H9 (cell line): ENCODE results near the gene SP110. TPM values are rescaled to one million over a fixed set of nuclear protein-coding genes. Genes with fewer than 3 reads are reported as not detected.

ENCODE experiments used
- DNase-seq: peaks from one replicate; pipeline ENCODE4 v3.0.0-alpha.2; 2017
- H2AFZ ChIP-seq: one replicate; pipeline ENCODE4 v1.6.1; 2013; ENCODE audit warnings: mild to moderate bottlenecking, low read length, control low read depth, moderate library complexity
- H2AK5ac ChIP-seq: 2 replicates; pipeline ENCODE4 v1.6.1; 2013; ENCODE audit warnings: low read length, control low read depth, mixed read lengths; ENCODE audit not compliant: insufficient read length
- H2BK120ac ChIP-seq: one replicate; pipeline ENCODE4 v1.6.1; 2013; ENCODE audit warnings: low read depth, mild to moderate bottlenecking, low read length, control low read depth, inconsistent platforms; ENCODE audit not compliant: poor library complexity, severe bottlenecking
- H2BK12ac ChIP-seq: 2 replicates; pipeline ENCODE4 v1.6.1; 2013; ENCODE audit warnings: low read length, control low read depth, mixed read lengths, low read depth; ENCODE audit not compliant: insufficient read length
- H2BK15ac ChIP-seq: 2 replicates; pipeline ENCODE4 v1.6.1; 2013; ENCODE audit warnings: low read depth, low read length, control low read depth
- H2BK20ac ChIP-seq: one replicate; pipeline ENCODE4 v1.6.1; 2013; ENCODE audit warnings: low read depth, mild to moderate bottlenecking, low read length, control low read depth, inconsistent platforms; ENCODE audit not compliant: poor library complexity, severe bottlenecking
- H2BK5ac ChIP-seq: 2 replicates; pipeline ENCODE4 v1.6.1; 2013; ENCODE audit warnings: low read length, control low read depth, mixed read lengths; ENCODE audit not compliant: insufficient read length
- H3K14ac ChIP-seq: 2 replicates; pipeline ENCODE4 v1.6.1; 2013; ENCODE audit warnings: low read length, control low read depth; ENCODE audit not compliant: insufficient read depth
- H3K18ac ChIP-seq: 2 replicates; pipeline ENCODE4 v1.6.1; 2013; ENCODE audit warnings: low read depth, mild to moderate bottlenecking, mixed read lengths, low read length, control low read depth; ENCODE audit not compliant: insufficient read length
- H3K23ac ChIP-seq: 2 replicates; pipeline ENCODE4 v1.6.1; 2013; ENCODE audit warnings: low read length, control low read depth, mixed read lengths, low read depth; ENCODE audit not compliant: insufficient read length
- H3K23me2 ChIP-seq: 2 replicates; pipeline ENCODE4 v1.6.1; 2013; ENCODE audit warnings: low read depth, mild to moderate bottlenecking, mixed read lengths, low read length, control low read depth; ENCODE audit not compliant: insufficient read length, poor library complexity, severe bottlenecking
- H3K27ac ChIP-seq: 2 replicates; pipeline ENCODE4 v1.5.1; 2013; ENCODE audit warnings: low read length, control low read depth, mixed read lengths, low read depth; ENCODE audit not compliant: insufficient read length
- H3K27me3 ChIP-seq: 2 replicates; pipeline ENCODE4 v1.6.1; 2013; ENCODE audit warnings: low read length, control low read depth, inconsistent platforms; ENCODE audit not compliant: insufficient read depth
- H3K4ac ChIP-seq: 2 replicates; pipeline ENCODE4 v1.6.1; 2013; ENCODE audit warnings: low read depth, mild to moderate bottlenecking, control low read depth, inconsistent platforms, low read length, moderate library complexity
- H3K4me1 ChIP-seq: 2 replicates; pipeline ENCODE4 v1.6.1; 2013; ENCODE audit warnings: low read length, control low read depth, inconsistent platforms; ENCODE audit not compliant: insufficient read depth
- H3K4me2 ChIP-seq: 2 replicates; pipeline ENCODE4 v1.6.1; 2013; ENCODE audit warnings: low read length, control low read depth, mixed read lengths; ENCODE audit not compliant: insufficient read length, insufficient read depth
- H3K56ac ChIP-seq: 2 replicates; pipeline ENCODE4 v1.6.1; 2013; ENCODE audit warnings: low read depth, mild to moderate bottlenecking, mixed read lengths, low read length, control low read depth; ENCODE audit not compliant: insufficient read length
- H3K79me1 ChIP-seq: 2 replicates; pipeline ENCODE4 v1.6.1; 2013; ENCODE audit warnings: low read depth, mild to moderate bottlenecking, moderate library complexity, low read length, control low read depth, inconsistent platforms; ENCODE audit not compliant: insufficient read depth, poor library complexity, severe bottlenecking
- H3K79me2 ChIP-seq: 2 replicates; pipeline ENCODE4 v1.6.1; 2013; ENCODE audit warnings: low read length, control low read depth, inconsistent platforms; ENCODE audit not compliant: insufficient read depth
- H3K9ac ChIP-seq: 2 replicates; pipeline ENCODE4 v1.6.1; 2013; ENCODE audit warnings: low read length, control low read depth, mixed read lengths; ENCODE audit not compliant: insufficient read length; ENCODE audit errors: extremely low read depth
- H3K9me3 ChIP-seq: one replicate; pipeline ENCODE4 v1.6.1; 2013; ENCODE audit warnings: low read depth, low read length, inconsistent platforms; ENCODE audit not compliant: control insufficient read depth
- H3T11ph ChIP-seq: one replicate; pipeline ENCODE4 v1.6.1; 2013; ENCODE audit warnings: mild to moderate bottlenecking, low read length, control low read depth, inconsistent platforms
- H4K20me1 ChIP-seq: one replicate; pipeline ENCODE4 v1.6.1; 2013; ENCODE audit not compliant: control insufficient read depth, insufficient read length, insufficient read depth
- H4K5ac ChIP-seq: 2 replicates; pipeline ENCODE4 v1.6.1; 2013; ENCODE audit warnings: low read depth, mild to moderate bottlenecking, mixed read lengths, low read length, control low read depth; ENCODE audit not compliant: insufficient read length
- H4K8ac ChIP-seq: replicated peaks from 2 replicates; pipeline ENCODE4 v1.6.1; 2013; ENCODE audit warnings: low read length, control low read depth, mixed read lengths, low read depth; ENCODE audit not compliant: insufficient read length
- H4K91ac ChIP-seq: 2 replicates; pipeline ENCODE4 v1.6.1; 2013; ENCODE audit warnings: low read depth, mild to moderate bottlenecking, moderate library complexity, mixed read lengths, low read length, control low read depth; ENCODE audit not compliant: insufficient read length
- H3K27ac Mint-ChIP-seq, 3 experiments: 2 replicates in 2 of 3; 3 replicates in 1 of 3; pipeline ENCODE4 v1.8.0; 2020 to 2021; ENCODE audit warnings: mixed read lengths in 3 of 3, mild to moderate bottlenecking in 1 of 3, moderate library complexity in 1 of 3
- H3K27me3 Mint-ChIP-seq: 2 replicates; pipeline ENCODE4 v1.8.0; 2021; ENCODE audit warnings: low read depth, mild to moderate bottlenecking, moderate library complexity, mixed read lengths
- H3K36me3 Mint-ChIP-seq, 3 experiments: 2 replicates in 2 of 3; 3 replicates in 1 of 3; pipeline ENCODE4 v1.8.0; 2020 to 2021; ENCODE audit warnings: low read depth in 3 of 3, mixed read lengths in 3 of 3; ENCODE audit not compliant: insufficient read depth in 1 of 3
- H3K4me1 Mint-ChIP-seq, 2 experiments: 2 replicates each; pipeline ENCODE4 v1.8.0; 2020; ENCODE audit warnings: mixed read lengths in 2 of 2
- H3K4me3 Mint-ChIP-seq, 2 experiments: 2 replicates in 1 of 2; 3 replicates in 1 of 2; pipeline ENCODE4 v1.8.0; 2020 to 2021; ENCODE audit warnings: mild to moderate bottlenecking in 2 of 2, mixed read lengths in 2 of 2, moderate library complexity in 1 of 2
- H3K9me3 Mint-ChIP-seq, 2 experiments: 2 replicates in 1 of 2; 3 replicates in 1 of 2; pipeline ENCODE4 v1.8.0; 2020; ENCODE audit warnings: mild to moderate bottlenecking in 2 of 2, mixed read lengths in 2 of 2, moderate library complexity in 1 of 2
- CTCF ChIP-seq: fragments of 200-600 bp; sonication (generic); conservative IDR thresholded peaks from 3 replicates; pipeline ENCODE4 v1.8.0; 2021; ENCODE audit warnings: antibody characterized with exemption, mild to moderate bottlenecking
- WGBS: extraction: QIAGEN DNeasy Blood & Tissue Kit; methylation state at CpG from one replicate; pipeline ENCODE4 v1.1.7; 2013; ENCODE audit warnings: missing lambda C conversion rate, low lambda C conversion rate, mixed read lengths; ENCODE audit not compliant: insufficient read length; ENCODE audit errors: extremely low coverage; 5-methylcytosine and 5-hydroxymethylcytosine counted together
- total RNA-seq: library from RNA; stranded (reverse); gene quantifications from 2 replicates; pipeline ENCODE4 v1.2.1, GENCODE V29; 2021

SP110 gene
- total RNA-seq, 1 experiment from 2014 or later = 3.7 TPM

DNA sequence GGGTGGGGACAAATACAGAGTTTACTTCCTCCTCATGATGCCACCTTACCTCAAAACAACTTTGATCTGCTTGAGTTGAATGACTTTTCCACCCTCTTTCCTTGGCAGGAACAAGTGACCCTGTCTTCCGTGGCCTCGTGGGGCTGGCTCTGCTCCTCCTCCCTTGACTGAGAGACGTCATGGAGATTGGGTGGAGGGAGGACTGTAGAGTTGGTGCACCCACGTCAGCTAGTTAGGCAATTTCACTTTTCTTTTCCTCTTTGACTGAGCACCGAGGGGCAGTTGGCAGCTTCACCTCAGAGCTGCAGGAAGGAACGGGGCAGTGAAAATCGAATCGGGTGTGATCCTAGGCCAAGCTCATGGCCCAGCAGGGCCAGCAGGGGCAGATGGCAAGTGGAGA lies 5.7 kb upstream of the SP110 start, which contains the start of gene SP140:
TSS of gene SP140 (plus strand) at position 251 of the 400 bp plus-strand sequence. CDS start at position 360, 109 bp downstream.
- no peak within 1 kb of the TSS for H2AFZ ChIP-seq
- H3T11ph ChIP-seq = no peak within 1 kb of the TSS
- no peaks in the 10 kb centered on the region for H3K79me1 ChIP-seq
- DNase-seq = no peak
- H3K36me3 Mint-ChIP-seq = peaks cover 4 to 8% (median 7%) of the 10 kb centered on the region in 3 experiments; a peak in 4 of 7 replicates
- no peak within 1 kb of the TSS for H4K8ac ChIP-seq
- no peak within 1 kb of the TSS for H3K9ac ChIP-seq
- H2BK120ac ChIP-seq = no peak within 1 kb of the TSS
- H3K4me1 ChIP-seq = peaks cover 3% of the 10 kb centered on the region; the same call in 1 of the 2 replicates
- no peaks in the 10 kb centered on the region for H3K9me3 ChIP-seq
- H2BK5ac ChIP-seq = no peak within 1 kb of the TSS
- no peak within 1 kb of the TSS for H3K4ac ChIP-seq
- no peak within 1 kb of the TSS for H3K4me2 ChIP-seq
- H3K18ac ChIP-seq = no peak within 1 kb of the TSS
- H3K9me3 Mint-ChIP-seq = peaks cover 4 to 8% of the 10 kb centered on the region in 2 experiments; a peak in 4 of 5 replicates
- H3K56ac ChIP-seq = no peak within 1 kb of the TSS
- H3K27ac ChIP-seq = no peak within 1 kb of the TSS
- no peaks in the 10 kb centered on the region for H3K27me3 ChIP-seq
- no CpG with 5 or more reads among the region's 8 CpGs for WGBS
- H4K20me1 ChIP-seq = no peaks in the 10 kb centered on the region
- no peaks in the 10 kb centered on the region for H3K27me3 Mint-ChIP-seq
- no peak within 1 kb of the TSS for H2AK5ac ChIP-seq
- no peak within 1 kb of the TSS for H4K91ac ChIP-seq
- peak within 1 kb of the TSS in 1 of 3 experiments; percentile 65; a peak in 1 of 7 replicates for H3K27ac Mint-ChIP-seq
- no peak within 1 kb of the TSS for H4K5ac ChIP-seq
- no peak within 1 kb of the TSS for H3K23ac ChIP-seq
- H2BK20ac ChIP-seq = no peak within 1 kb of the TSS
- H3K23me2 ChIP-seq = no peaks in the 10 kb centered on the region
- no peak within 1 kb of the TSS for H2BK15ac ChIP-seq
- TF ChIP-seq CTCF = no peak
- no peak within 1 kb of the TSS; the same call in 1 of the 2 replicates for H3K14ac ChIP-seq
- H3K4me3 Mint-ChIP-seq = no peak within 1 kb of the TSS
- H3K79me2 ChIP-seq = no peaks in the 10 kb centered on the region
- H2BK12ac ChIP-seq = no peak within 1 kb of the TSS
- peaks cover 0 to 7% of the 10 kb centered on the region in 2 experiments; a peak in 2 of 4 replicates for H3K4me1 Mint-ChIP-seq
